BE2C (cell line): ENCODE results near the gene CWC27.

Experiments used
- DNase-seq: peaks from one replicate; pipeline ENCODE4 v3.0.0-alpha.2; 2020
- H3K27me3 ChIP-seq: fragments of 250-450 bp; sonication (Bioruptor Pico); 2 replicates; pipeline ENCODE4 v1.5.1; 2020; ENCODE audit warnings: mild to moderate bottlenecking
- H3K36me3 ChIP-seq: fragments of 250-450 bp; sonication (Bioruptor Pico); 2 replicates; pipeline ENCODE4 v1.5.1; 2020; ENCODE audit warnings: mild to moderate bottlenecking
- H3K4me1 ChIP-seq: fragments of 250-450 bp; sonication (Bioruptor Pico); 2 replicates; pipeline ENCODE4 v1.5.1; 2020
- H3K4me3 ChIP-seq: 2 replicates; pipeline ENCODE4 v1.5.1; 2011; ENCODE audit warnings: low read depth, low read length
- H3K9me3 ChIP-seq: fragments of 250-450 bp; sonication (Bioruptor Pico); 2 replicates; pipeline ENCODE4 v1.5.1; 2020
- TF ChIP-seq, protein P1 (sequence below): IDR thresholded peaks from 2 replicates; pipeline ENCODE4 v1.5.1; 2012; ENCODE audit warnings: mild to moderate bottlenecking, low read depth, low read length

The CWC27 gene

DNA sequence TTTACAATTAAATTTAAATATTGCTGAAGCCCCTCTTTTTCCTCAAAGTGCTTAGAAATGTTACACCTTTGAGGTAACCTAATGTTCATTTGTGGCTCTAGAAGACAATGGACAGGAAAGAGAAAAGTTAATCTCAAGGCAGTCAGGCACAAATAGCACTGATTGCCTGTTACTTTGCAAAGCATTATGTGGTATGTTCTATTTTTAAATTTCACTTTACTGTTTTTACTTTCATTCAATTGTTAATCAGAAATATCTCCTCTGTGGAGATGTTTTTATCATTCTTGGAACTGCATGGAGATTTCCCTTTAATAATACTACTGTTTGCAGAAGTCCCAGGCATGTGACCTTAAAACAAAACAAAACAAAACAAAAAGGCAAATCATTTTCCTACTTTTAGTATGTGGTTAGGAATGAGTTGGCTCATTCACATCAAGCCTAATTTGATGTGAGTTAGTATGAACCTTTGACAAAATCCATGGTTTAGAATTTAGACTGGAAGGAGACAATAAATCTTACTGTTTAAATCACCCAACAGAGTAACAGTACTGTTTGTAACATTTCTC lies 67.5 kb downstream of the CWC27 start:
- no peaks in the 10 kb centered on the region for H3K36me3 ChIP-seq
- no peaks in the 10 kb centered on the region for H3K9me3 ChIP-seq
- no peak for DNase-seq
- TF ChIP-seq, protein P1, sequence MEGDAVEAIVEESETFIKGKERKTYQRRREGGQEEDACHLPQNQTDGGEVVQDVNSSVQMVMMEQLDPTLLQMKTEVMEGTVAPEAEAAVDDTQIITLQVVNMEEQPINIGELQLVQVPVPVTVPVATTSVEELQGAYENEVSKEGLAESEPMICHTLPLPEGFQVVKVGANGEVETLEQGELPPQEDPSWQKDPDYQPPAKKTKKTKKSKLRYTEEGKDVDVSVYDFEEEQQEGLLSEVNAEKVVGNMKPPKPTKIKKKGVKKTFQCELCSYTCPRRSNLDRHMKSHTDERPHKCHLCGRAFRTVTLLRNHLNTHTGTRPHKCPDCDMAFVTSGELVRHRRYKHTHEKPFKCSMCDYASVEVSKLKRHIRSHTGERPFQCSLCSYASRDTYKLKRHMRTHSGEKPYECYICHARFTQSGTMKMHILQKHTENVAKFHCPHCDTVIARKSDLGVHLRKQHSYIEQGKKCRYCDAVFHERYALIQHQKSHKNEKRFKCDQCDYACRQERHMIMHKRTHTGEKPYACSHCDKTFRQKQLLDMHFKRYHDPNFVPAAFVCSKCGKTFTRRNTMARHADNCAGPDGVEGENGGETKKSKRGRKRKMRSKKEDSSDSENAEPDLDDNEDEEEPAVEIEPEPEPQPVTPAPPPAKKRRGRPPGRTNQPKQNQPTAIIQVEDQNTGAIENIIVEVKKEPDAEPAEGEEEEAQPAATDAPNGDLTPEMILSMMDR, result no peak
- no peaks in the 10 kb centered on the region for H3K27me3 ChIP-seq
- no peak overlapping the region for H3K4me3 ChIP-seq
- H3K4me1 ChIP-seq, result no peaks in the 10 kb centered on the region

DNA sequence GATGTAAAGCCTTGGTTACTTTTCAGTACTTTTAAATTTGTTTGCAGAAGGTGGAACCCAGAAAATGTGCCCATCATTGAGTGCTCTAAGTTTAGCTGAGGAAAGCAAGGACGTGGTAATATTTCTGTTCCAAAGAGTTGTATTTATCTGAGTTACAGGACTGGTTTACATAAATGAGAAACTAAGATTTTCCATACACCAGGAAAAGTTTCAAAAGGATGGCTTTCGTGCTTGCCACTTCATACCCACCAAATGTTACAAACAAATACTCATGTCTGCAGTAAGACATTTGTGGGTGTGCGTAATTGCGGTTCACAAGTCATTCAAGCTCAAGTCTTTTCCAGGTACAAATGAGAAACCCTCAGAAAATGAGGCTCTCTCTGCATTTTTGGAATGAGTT lies 68.1 kb downstream of the CWC27 start:
- Histone ChIP-seq H3K4me3 (no peak overlapping the region), H3K27me3 (no peaks in the 10 kb centered on the region), H3K36me3 (no peaks in the 10 kb centered on the region), H3K4me1 (no peaks in the 10 kb centered on the region), H3K9me3 (no peaks in the 10 kb centered on the region)
- TF ChIP-seq, protein P1, result no peak
- no peak for DNase-seq

DNA sequence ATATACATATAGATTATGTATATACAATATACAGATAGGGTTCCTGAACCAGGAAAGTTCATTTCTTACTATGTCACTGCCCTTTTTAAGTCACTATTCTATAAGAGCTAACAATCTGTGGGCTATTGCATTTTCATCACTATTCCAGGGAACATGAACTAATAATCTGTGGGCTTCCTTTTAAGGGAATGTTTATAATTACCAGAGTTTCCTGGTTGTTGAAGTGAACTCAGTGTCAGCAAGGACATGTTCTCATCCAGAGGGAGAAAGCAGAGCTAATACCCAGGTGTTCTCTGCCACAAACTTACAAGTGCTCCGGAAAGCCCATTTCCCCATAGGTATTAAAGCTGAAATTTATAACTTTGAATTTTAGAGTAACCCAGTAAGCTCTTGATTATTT lies 69.6 kb downstream of the CWC27 start:
- H3K4me1 ChIP-seq, result no peaks in the 10 kb centered on the region
- TF ChIP-seq, protein P1, result no peak
- no peak overlapping the region for H3K4me3 ChIP-seq
- H3K36me3 ChIP-seq, result no peaks in the 10 kb centered on the region
- no peak for DNase-seq
- no peaks in the 10 kb centered on the region for H3K27me3 ChIP-seq
- no peaks in the 10 kb centered on the region for H3K9me3 ChIP-seq

DNA sequence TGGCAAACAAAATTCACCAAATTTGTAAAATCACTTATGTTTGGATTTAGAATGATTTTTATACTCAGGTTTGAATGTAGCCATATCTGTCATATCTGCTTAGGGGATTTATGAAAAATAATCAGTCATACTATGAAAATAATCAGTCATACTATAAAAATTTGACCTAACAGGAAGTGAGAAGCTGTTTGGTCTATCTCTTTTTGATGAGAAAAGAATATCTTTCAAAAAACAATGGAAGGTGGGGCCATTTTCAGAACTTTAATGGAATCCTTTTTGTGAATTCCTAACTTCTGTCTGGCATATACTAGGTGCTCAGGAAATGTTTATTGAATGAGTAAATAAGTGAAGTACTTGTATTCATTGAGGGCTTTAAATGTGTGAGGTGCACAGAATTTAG lies 70.1 kb downstream of the CWC27 start:
- DNase-seq, result no peak
- Histone ChIP-seq H3K36me3 (no peaks in the 10 kb centered on the region), H3K9me3 (no peaks in the 10 kb centered on the region), H3K4me1 (no peaks in the 10 kb centered on the region), H3K4me3 (no peak overlapping the region), H3K27me3 (no peaks in the 10 kb centered on the region)
- TF ChIP-seq, protein P1, result no peak

DNA sequence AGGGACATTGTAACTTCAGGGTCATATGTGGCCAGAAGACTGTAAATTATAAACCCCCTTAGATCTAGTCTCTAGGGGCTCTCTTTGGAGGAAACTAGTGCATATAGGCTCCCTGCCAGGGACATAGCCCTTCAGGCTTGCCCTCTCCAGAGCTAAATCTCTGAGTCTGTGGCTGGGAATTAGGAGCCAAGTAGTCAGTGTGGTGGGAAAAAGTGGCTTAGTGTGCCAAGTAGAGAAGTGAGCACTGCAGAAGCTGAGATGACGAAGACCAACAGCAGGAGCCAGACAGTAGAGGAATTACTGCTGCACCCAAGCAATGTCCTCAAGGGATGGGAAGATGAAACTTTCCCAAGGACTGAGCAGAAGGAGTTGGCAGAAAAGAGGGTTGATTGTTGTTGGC lies 71.2 kb downstream of the CWC27 start:
- no peak for DNase-seq
- no peaks in the 10 kb centered on the region for H3K4me1 ChIP-seq
- H3K27me3 ChIP-seq, result no peaks in the 10 kb centered on the region
- H3K36me3 ChIP-seq, result no peaks in the 10 kb centered on the region
- H3K4me3 ChIP-seq, result no peak overlapping the region
- H3K9me3 ChIP-seq, result no peaks in the 10 kb centered on the region
- TF ChIP-seq, protein P1, result no peak

DNA sequence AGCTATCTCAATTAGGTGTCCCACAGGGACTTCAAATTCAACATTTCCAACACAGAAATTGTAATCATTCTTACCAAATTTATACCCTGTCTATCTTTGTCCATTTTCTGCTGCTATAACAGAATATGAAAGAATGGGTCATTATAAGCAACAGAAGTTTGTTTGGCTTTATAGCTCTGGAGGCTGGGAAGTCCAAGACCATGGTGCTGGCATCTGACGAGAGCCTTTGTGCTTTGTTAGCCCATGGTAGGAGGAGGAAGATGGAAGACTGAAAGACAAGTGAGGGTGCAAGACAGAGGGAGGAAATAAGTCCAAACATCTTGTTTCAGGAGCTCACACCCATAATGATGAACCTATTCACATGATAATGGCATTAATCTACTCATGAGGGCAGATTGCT lies 72.2 kb downstream of the CWC27 start:
- TF ChIP-seq, protein P1, result no peak
- no peak for DNase-seq
- H3K4me1 ChIP-seq, result no peaks in the 10 kb centered on the region
- H3K36me3 ChIP-seq, result no peaks in the 10 kb centered on the region
- H3K4me3 ChIP-seq, result no peak overlapping the region
- no peaks in the 10 kb centered on the region for H3K9me3 ChIP-seq
- no peaks in the 10 kb centered on the region for H3K27me3 ChIP-seq
